HepG2 (cell line): ENCODE data around the gene BMP2K.

Source experiments
- GZF1 ChIP-seq: sonication (generic); formaldehyde crosslinking; IDR thresholded peaks from 2 replicates; pipeline ENCODE4 v1.5.1; 2020; ENCODE audit warnings: mild to moderate bottlenecking, missing genetic modification reagents
- IRF1 ChIP-seq: sonication (generic); formaldehyde crosslinking; IDR thresholded peaks from 2 replicates; pipeline ENCODE4 v1.4.0; 2020; ENCODE audit warnings: low read depth, mild to moderate bottlenecking, missing genetic modification reagents
- KDM5B ChIP-seq: sonication (generic); formaldehyde crosslinking; IDR thresholded peaks from 2 replicates; pipeline ENCODE4 v1.4.0; 2020; ENCODE audit warnings: missing genetic modification reagents, mild to moderate bottlenecking, borderline replicate concordance
- KLF16 ChIP-seq, 2 experiments: sonication (generic) in 1 of 2; formaldehyde crosslinking in 1 of 2; IDR thresholded peaks; 2 replicates each; pipeline versions ENCODE4 v1.6.1 to v1.8.0; 2016 to 2023; ENCODE audit warnings: missing genetic modification reagents in 2 of 2, missing compliant biosample characterization in 1 of 2
- MAX ChIP-seq: IDR thresholded peaks from 2 replicates; pipeline ENCODE4 v1.6.1; 2012; ENCODE audit warnings: inconsistent platforms
- POLR2A ChIP-seq, 2 experiments: IDR thresholded peaks; 2 replicates each; pipeline ENCODE4 v1.6.1; 2011; ENCODE audit warnings: low read depth in 2 of 2, low read length in 2 of 2, mild to moderate bottlenecking in 1 of 2, moderate library complexity in 1 of 2; ENCODE audit not compliant: insufficient read depth in 1 of 2
- SP2 ChIP-seq: sonication (generic); formaldehyde crosslinking; IDR thresholded peaks from 2 replicates; pipeline ENCODE4 v1.5.1; 2020; ENCODE audit warnings: mild to moderate bottlenecking, missing genetic modification reagents
- TARDBP ChIP-seq: sonication (generic); formaldehyde crosslinking; IDR thresholded peaks from 2 replicates; pipeline ENCODE4 v1.8.0; 2022; ENCODE audit warnings: mild to moderate bottlenecking, missing genetic modification reagents
- TEAD2 ChIP-seq: sonication (generic); formaldehyde crosslinking; IDR thresholded peaks from 2 replicates; pipeline ENCODE4 v1.9.0; 2021; ENCODE audit warnings: missing genetic modification reagents
- ZNF138 ChIP-seq: sonication (generic); formaldehyde crosslinking; IDR thresholded peaks from 2 replicates; pipeline ENCODE4 v1.5.0; 2020; ENCODE audit warnings: mild to moderate bottlenecking, low read depth, missing genetic modification reagents
- TF ChIP-seq, protein P1 (sequence below): sonication (generic); formaldehyde crosslinking; IDR thresholded peaks from 2 replicates; pipeline ENCODE4 v1.5.0; 2020; ENCODE audit warnings: mild to moderate bottlenecking, missing genetic modification reagents, moderate library complexity
- TF ChIP-seq, protein P2 (sequence below), 2 experiments: IDR thresholded peaks; 2 replicates each; pipeline ENCODE4 v1.6.1; 2011 to 2012; ENCODE audit warnings: low read length in 2 of 2, borderline replicate concordance in 1 of 2, low read depth in 1 of 2, mild to moderate bottlenecking in 1 of 2, moderate library complexity in 1 of 2
- TF ChIP-seq, protein P3 (sequence below): sonication (generic); formaldehyde crosslinking; IDR thresholded peaks from 2 replicates; pipeline ENCODE4 v1.5.0; 2020; ENCODE audit warnings: missing genetic modification reagents

- no peak for TF ChIP-seq GZF1 (CRISPR knock-in tag)
- TF ChIP-seq KLF16 (CRISPR knock-in tag; IDR thresholded peaks at IDR 0.05): no peak
- no peak for TF ChIP-seq TEAD2
- TF ChIP-seq, protein P1, sequence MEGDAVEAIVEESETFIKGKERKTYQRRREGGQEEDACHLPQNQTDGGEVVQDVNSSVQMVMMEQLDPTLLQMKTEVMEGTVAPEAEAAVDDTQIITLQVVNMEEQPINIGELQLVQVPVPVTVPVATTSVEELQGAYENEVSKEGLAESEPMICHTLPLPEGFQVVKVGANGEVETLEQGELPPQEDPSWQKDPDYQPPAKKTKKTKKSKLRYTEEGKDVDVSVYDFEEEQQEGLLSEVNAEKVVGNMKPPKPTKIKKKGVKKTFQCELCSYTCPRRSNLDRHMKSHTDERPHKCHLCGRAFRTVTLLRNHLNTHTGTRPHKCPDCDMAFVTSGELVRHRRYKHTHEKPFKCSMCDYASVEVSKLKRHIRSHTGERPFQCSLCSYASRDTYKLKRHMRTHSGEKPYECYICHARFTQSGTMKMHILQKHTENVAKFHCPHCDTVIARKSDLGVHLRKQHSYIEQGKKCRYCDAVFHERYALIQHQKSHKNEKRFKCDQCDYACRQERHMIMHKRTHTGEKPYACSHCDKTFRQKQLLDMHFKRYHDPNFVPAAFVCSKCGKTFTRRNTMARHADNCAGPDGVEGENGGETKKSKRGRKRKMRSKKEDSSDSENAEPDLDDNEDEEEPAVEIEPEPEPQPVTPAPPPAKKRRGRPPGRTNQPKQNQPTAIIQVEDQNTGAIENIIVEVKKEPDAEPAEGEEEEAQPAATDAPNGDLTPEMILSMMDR (CRISPR knock-in tag): no peak
- no peak for TF ChIP-seq IRF1 (CRISPR knock-in tag)
- no peak for TF ChIP-seq MAX
- no peak for TF ChIP-seq TARDBP
- no peak for TF ChIP-seq KDM5B
- TF ChIP-seq POLR2A (IDR thresholded peaks at IDR 0.05; ENCODE audit: insufficient read depth in 1 of 2, low read depth in 2 of 2, low read length in 2 of 2): no peak
- no peak for TF ChIP-seq SP2
- no peak for TF ChIP-seq ZNF138 (CRISPR knock-in tag)
- TF ChIP-seq, protein P2, sequence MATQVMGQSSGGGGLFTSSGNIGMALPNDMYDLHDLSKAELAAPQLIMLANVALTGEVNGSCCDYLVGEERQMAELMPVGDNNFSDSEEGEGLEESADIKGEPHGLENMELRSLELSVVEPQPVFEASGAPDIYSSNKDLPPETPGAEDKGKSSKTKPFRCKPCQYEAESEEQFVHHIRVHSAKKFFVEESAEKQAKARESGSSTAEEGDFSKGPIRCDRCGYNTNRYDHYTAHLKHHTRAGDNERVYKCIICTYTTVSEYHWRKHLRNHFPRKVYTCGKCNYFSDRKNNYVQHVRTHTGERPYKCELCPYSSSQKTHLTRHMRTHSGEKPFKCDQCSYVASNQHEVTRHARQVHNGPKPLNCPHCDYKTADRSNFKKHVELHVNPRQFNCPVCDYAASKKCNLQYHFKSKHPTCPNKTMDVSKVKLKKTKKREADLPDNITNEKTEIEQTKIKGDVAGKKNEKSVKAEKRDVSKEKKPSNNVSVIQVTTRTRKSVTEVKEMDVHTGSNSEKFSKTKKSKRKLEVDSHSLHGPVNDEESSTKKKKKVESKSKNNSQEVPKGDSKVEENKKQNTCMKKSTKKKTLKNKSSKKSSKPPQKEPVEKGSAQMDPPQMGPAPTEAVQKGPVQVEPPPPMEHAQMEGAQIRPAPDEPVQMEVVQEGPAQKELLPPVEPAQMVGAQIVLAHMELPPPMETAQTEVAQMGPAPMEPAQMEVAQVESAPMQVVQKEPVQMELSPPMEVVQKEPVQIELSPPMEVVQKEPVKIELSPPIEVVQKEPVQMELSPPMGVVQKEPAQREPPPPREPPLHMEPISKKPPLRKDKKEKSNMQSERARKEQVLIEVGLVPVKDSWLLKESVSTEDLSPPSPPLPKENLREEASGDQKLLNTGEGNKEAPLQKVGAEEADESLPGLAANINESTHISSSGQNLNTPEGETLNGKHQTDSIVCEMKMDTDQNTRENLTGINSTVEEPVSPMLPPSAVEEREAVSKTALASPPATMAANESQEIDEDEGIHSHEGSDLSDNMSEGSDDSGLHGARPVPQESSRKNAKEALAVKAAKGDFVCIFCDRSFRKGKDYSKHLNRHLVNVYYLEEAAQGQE (IDR thresholded peaks at IDR 0.05; ENCODE audit: borderline replicate concordance in 1 of 2, low read depth in 1 of 2, low read length in 2 of 2): no peak
- TF ChIP-seq, protein P3, sequence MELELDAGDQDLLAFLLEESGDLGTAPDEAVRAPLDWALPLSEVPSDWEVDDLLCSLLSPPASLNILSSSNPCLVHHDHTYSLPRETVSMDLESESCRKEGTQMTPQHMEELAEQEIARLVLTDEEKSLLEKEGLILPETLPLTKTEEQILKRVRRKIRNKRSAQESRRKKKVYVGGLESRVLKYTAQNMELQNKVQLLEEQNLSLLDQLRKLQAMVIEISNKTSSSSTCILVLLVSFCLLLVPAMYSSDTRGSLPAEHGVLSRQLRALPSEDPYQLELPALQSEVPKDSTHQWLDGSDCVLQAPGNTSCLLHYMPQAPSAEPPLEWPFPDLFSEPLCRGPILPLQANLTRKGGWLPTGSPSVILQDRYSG (CRISPR knock-in tag): no peak
Observed at GRCh38 chr4:78765432-78766006, 10.6 kb upstream of the BMP2K start.
